K562 (cell line): ENCODE measurements around the gene WSCD2. TPM values are rescaled to one million over a fixed set of nuclear protein-coding genes. Genes with fewer than 3 reads are reported as not detected.
A peak's percentile ranks its signal among the peaks of the same experiment; 100 is the strongest.

Experiments
- ATAC-seq: fragments of 200-7000 bp; cut with Tn5 transposase; 3 replicates; pipeline ENCODE4 v1.9.1; 2020; ENCODE audit warnings: moderate library complexity
- BruUV-seq: library from RNA; stranded (reverse); fragments of 400-500 nt; replicated peaks from 2 replicates; lab custom pipeline; 2021; lab: Mats Ljungman, UMichigan
- CTCF ChIA-PET: fragments of 300-600 bp; formaldehyde crosslinking; extraction: SDS; loops from one replicate; lab custom pipeline; 2021; ENCODE audit warnings: low intra/inter-chr PET ratio; lab: Yijun Ruan, JAX
- POLR2A ChIA-PET: fragments of 300-600, 350-650 bp; sonication (Branson Sonifier 250); formaldehyde crosslinking; extraction: SDS; loops from one replicate; lab custom pipeline; 2021; ENCODE audit warnings: antibody characterized with exemption, inconsistent platforms; lab: Yijun Ruan, JAX
- DNase-seq, 4 experiments: peaks; one replicate each; pipeline versions ENCODE4 v3.0.0 to v3.0.0-alpha.2; 2011 to 2018; ENCODE audit warnings: low spot score in 3 of 4, mixed read lengths in 3 of 4; ENCODE audit errors: extremely low read depth in 1 of 4
- FAIRE-seq: peaks from 2 replicates; lab custom pipeline; 2011; peaks lifted over from hg19 to GRCh38; lab: Jason Lieb, UNC
- H2AFZ ChIP-seq: 2 replicates; pipeline ENCODE4 v1.6.0; 2011; ENCODE audit warnings: low read depth, low read length, control low read depth, inconsistent platforms
- H3K27ac ChIP-seq: fragments of 200-600 bp; 3 replicates; pipeline ENCODE4 v1.8.0; 2011; ENCODE audit warnings: low read depth, mild to moderate bottlenecking, control low read depth, inconsistent platforms, low read length, moderate library complexity, mixed read lengths; ENCODE audit errors: extremely low read depth
- H3K27me3 ChIP-seq, 2 experiments: fragments of 300-600 bp in 1 of 2; 2 replicates in 1 of 2; 3 replicates in 1 of 2; pipeline versions ENCODE4 v1.6.0 to v1.8.0; 2011; ENCODE audit warnings: inconsistent platforms in 2 of 2, low read length in 2 of 2, mild to moderate bottlenecking in 1 of 2, mixed read lengths in 1 of 2, moderate library complexity in 1 of 2; ENCODE audit not compliant: control insufficient read depth in 2 of 2, insufficient read depth in 2 of 2
- H3K36me3 ChIP-seq: fragments of 300-600 bp; 3 replicates; pipeline ENCODE4 v1.8.0; 2011; ENCODE audit warnings: mild to moderate bottlenecking, low read length, inconsistent platforms; ENCODE audit not compliant: control insufficient read depth, insufficient read depth
- H3K4me1 ChIP-seq, 2 experiments: fragments of 200-600 bp in 1 of 2; replicated peaks in 1 of 2; 2 replicates in 1 of 2; 3 replicates in 1 of 2; pipeline versions ENCODE4 v1.5.1 to v1.8.0; 2011; ENCODE audit warnings: inconsistent platforms in 2 of 2, low read length in 2 of 2, mild to moderate bottlenecking in 1 of 2, mixed read lengths in 1 of 2, moderate library complexity in 1 of 2; ENCODE audit not compliant: control insufficient read depth in 2 of 2, insufficient read depth in 2 of 2
- H3K4me2 ChIP-seq: 2 replicates; pipeline ENCODE4 v1.6.1; 2011; ENCODE audit warnings: low read length, control low read depth, inconsistent platforms, mixed read lengths; ENCODE audit not compliant: insufficient read depth
- H3K4me3 ChIP-seq: fragments of 200-600 bp; sonication (generic), shearing (Covaris generic); 2 replicates; pipeline ENCODE4 v1.5.1; 2016; ENCODE audit warnings: control low read depth, inconsistent platforms
- H3K79me2 ChIP-seq: fragments of 200-600 bp; 3 replicates; pipeline ENCODE4 v1.8.0; 2011; ENCODE audit warnings: low read length, inconsistent platforms; ENCODE audit not compliant: control insufficient read depth, insufficient read depth
- H3K9ac ChIP-seq, 2 experiments: 2 replicates each; pipeline versions ENCODE4 v1.6.0 to v1.6.1; 2011; ENCODE audit warnings: low read depth in 2 of 2, low read length in 2 of 2, control low read depth in 1 of 2, inconsistent platforms in 1 of 2, mild to moderate bottlenecking in 1 of 2, mixed read lengths in 1 of 2; ENCODE audit not compliant: insufficient read depth in 1 of 2
- H3K9me1 ChIP-seq: one replicate; pipeline ENCODE4 v1.6.0; 2011; ENCODE audit warnings: inconsistent platforms, mild to moderate bottlenecking, low read length, moderate library complexity; ENCODE audit not compliant: control insufficient read depth, insufficient read depth
- H3K9me3 ChIP-seq: replicated peaks from 2 replicates; pipeline ENCODE4 v1.5.1; 2011; ENCODE audit warnings: low read depth, low read length, inconsistent platforms; ENCODE audit not compliant: control insufficient read depth, insufficient read depth
- H4K20me1 ChIP-seq: replicated peaks from 2 replicates; pipeline ENCODE4 v1.6.1; 2011; ENCODE audit warnings: low read length, inconsistent platforms, mixed read lengths; ENCODE audit not compliant: control insufficient read depth, insufficient read depth
- ETS1 ChIP-seq: conservative IDR thresholded peaks from 2 replicates; pipeline ENCODE4 v1.6.1; 2011; ENCODE audit warnings: low read depth, mild to moderate bottlenecking, low read length; ENCODE audit not compliant: control insufficient read depth
- JUN ChIP-seq, 2 experiments: sonication (generic) in 1 of 2; formaldehyde crosslinking in 1 of 2; IDR thresholded peaks; 2 replicates each; pipeline versions ENCODE4 v1.6.1 to v1.8.0; 2012 to 2022; ENCODE audit warnings: borderline replicate concordance in 2 of 2, mild to moderate bottlenecking in 2 of 2, improper control_type of control experiment in 1 of 2, low read depth in 1 of 2, low read length in 1 of 2, missing genetic modification reagents in 1 of 2
- TCFL5 ChIP-seq: fragments of 250-450 bp; sonication (Bioruptor Pico); conservative IDR thresholded peaks from 2 replicates; pipeline ENCODE4 v1.6.1; 2021; ENCODE audit warnings: mild to moderate bottlenecking, moderate library complexity, matching md5 sums
- ZNF830 ChIP-seq: fragments of 250-450 bp; sonication (Bioruptor Pico); IDR thresholded peaks from 2 replicates; pipeline ENCODE4 v1.5.0; 2021; ENCODE audit warnings: mild to moderate bottlenecking
- WGBS: fragments of 100-300 bp; shearing (Covaris generic); methylation state at CpG from one replicate; pipeline ENCODE4 v1.1.6; 2016; ENCODE audit warnings: low coverage, mixed read lengths; ENCODE audit not compliant: insufficient coverage; ENCODE audit errors: missing lambda C conversion rate; 5-methylcytosine and 5-hydroxymethylcytosine counted together
- in situ Hi-C: fragments of 300-500 bp; cut with MboI; formaldehyde crosslinking; loops from 4 replicates; pipeline ENCODE4 v1.15.0; 2018; ENCODE audit warnings: inconsistent platforms, mixed read lengths
- intact Hi-C: fragments of 100-400 bp; cut with micrococcal nuclease; formaldehyde crosslinking; loops from 2 replicates; pipeline ENCODE4 v1.14.2; 2022
- polyA plus RNA-seq, 8 experiments: library from polyadenylated mRNA; depleted of rRNA in 4 of 8; stranded (reverse) in 5 of 8; unstranded in 3 of 8; fragments of >200 nt; fragmentation: Nextera tagmentation in 2 of 8; fragmentation: Illumina TruSeq in 1 of 8; extraction: Ambion mirVana in 2 of 8; extraction: Trizol in 1 of 8; gene quantifications; 2 replicates each; pipeline versions ENCODE4 v1.2.1 to v1.2.3, GENCODE V29; 2011 to 2014; ENCODE audit warnings: inconsistent platforms in 1 of 8, missing spikeins in 1 of 8
- total RNA-seq, 7 experiments: library from RNA; depleted of rRNA in 6 of 7; stranded (reverse); fragments of >200 nt in 6 of 7; fragmentation: Illumina TruSeq in 2 of 7; extraction: Trizol in 2 of 7; gene quantifications; 2 replicates each; pipeline versions ENCODE4 v1.2.1 to v1.2.3, GENCODE V29; 2011 to 2021; ENCODE audit warnings: low replicate concordance in 1 of 7
- TF ChIP-seq, protein P1 (sequence below): fragments of 450-650 bp; IDR thresholded peaks from 2 replicates; pipeline ENCODE4 v1.6.1; 2018; ENCODE audit not compliant: partially characterized antibody

WSCD2 gene
- total and polyA plus RNA-seq, 9 of the 15 experiments (the other 6 are each of a cell fraction or from before 2014, with no cell fraction given): 0.72 to 14.1 (median 4.0) TPM

DNA sequence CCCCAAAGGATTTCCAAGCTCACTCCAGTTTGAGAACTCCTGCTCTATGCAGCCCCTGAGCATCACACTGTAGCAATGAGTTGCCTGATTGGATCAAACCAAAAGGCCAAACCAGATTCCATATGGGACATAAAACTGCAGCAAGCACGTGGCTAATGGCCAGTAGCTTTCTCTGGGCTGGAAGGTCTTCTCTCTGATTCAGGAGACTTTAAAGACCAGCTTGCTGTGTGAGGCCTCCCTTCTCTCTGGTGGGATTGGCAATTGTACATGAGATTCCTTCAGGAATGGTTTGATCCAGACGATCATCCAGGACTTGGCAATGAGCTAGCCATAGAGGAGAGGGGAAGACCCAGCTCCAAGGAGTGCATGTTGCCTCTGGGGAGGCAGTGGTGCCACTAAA lies 50.2 kb downstream of the WSCD2 start:
- intact Hi-C loops: no loop called here
- H3K9ac ChIP-seq: no peak overlapping the region
- H3K4me1 ChIP-seq: no peaks in the 10 kb centered on the region
- no peaks in the 10 kb centered on the region for H3K36me3 ChIP-seq
- peaks cover 0 to 5% of the 10 kb centered on the region in 2 experiments; a peak in 2 of 5 replicates for H3K27me3 ChIP-seq
- no TSS peak for BruUV-seq
- no peaks in the 10 kb centered on the region for H3K79me2 ChIP-seq
- TF ChIP-seq JUN (IDR thresholded peaks at IDR 0.05; ENCODE audit: borderline replicate concordance, low read depth, low read length) (no peak), JUN (CRISPR knock-in tag; IDR thresholded peaks at IDR 0.05; ENCODE audit: borderline replicate concordance) (no peak), ZNF830 (CRISPR knock-in tag) (no peak), TCFL5 (no peak), ETS1 (no peak)
- TF ChIP-seq, protein P1, sequence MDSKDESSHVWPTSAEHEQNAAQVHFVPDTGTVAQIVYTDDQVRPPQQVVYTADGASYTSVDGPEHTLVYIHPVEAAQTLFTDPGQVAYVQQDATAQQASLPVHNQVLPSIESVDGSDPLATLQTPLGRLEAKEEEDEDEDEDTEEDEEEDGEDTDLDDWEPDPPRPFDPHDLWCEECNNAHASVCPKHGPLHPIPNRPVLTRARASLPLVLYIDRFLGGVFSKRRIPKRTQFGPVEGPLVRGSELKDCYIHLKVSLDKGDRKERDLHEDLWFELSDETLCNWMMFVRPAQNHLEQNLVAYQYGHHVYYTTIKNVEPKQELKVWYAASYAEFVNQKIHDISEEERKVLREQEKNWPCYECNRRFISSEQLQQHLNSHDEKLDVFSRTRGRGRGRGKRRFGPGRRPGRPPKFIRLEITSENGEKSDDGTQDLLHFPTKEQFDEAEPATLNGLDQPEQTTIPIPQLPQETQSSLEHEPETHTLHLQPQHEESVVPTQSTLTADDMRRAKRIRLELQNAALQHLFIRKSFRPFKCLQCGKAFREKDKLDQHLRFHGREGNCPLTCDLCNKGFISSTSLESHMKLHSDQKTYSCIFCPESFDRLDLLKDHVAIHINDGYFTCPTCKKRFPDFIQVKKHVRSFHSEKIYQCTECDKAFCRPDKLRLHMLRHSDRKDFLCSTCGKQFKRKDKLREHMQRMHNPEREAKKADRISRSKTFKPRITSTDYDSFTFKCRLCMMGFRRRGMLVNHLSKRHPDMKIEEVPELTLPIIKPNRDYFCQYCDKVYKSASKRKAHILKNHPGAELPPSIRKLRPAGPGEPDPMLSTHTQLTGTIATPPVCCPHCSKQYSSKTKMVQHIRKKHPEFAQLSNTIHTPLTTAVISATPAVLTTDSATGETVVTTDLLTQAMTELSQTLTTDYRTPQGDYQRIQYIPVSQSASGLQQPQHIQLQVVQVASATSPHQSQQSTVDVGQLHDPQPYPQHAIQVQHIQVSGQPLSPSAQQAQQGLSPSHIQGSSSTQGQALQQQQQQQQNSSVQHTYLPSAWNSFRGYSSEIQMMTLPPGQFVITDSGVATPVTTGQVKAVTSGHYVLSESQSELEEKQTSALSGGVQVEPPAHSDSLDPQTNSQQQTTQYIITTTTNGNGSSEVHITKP: peak; percentile 87
- TF ChIP-seq, all 486 proteins: peak for 1
- Histone ChIP-seq H4K20me1 (0 out of 2 replicates have a peak, but pooled peaks cover 5% of the 10 kb centered on the region), H3K9me1 (no peaks in the 10 kb centered on the region), H3K4me2 (no peak overlapping the region), H3K9me3 (no peaks in the 10 kb centered on the region), H3K4me3 (no peak overlapping the region), H3K27ac (no peak overlapping the region), H2AFZ (no peak overlapping the region)
- FAIRE-seq: no peak
- in situ Hi-C loops: no loop called here
- POLR2A ChIA-PET: no interaction called here
- CTCF ChIA-PET: no interaction called here
- no peak for DNase-seq
- ATAC-seq: no peak
- WGBS: 4% methylated on average over 2 of the region's 2 CpGs
